PC-3 (cell line): ENCODE results near the gene TLR6.

Source experiments
- EZH2 ChIP-seq: fragments of 300-600 bp; sonication (generic); IDR thresholded peaks from one replicate; pipeline ENCODE4 v1.6.1; 2017; ENCODE audit warnings: antibody characterized with exemption, mild to moderate bottlenecking, low read length; ENCODE audit not compliant: unreplicated experiment
- EZH2phosphoT487 ChIP-seq: fragments of 300-600 bp; sonication (generic); IDR thresholded peaks from 2 replicates; pipeline ENCODE4 v1.6.1; 2018; ENCODE audit warnings: mild to moderate bottlenecking, antibody characterized with exemption, low read length, borderline replicate concordance
- TF ChIP-seq, protein P1 (sequence below): fragments of 300-600 bp; sonication (generic); conservative IDR thresholded peaks from 2 replicates; pipeline ENCODE4 v1.5.1; 2017; ENCODE audit warnings: antibody characterized with exemption, low read depth, mild to moderate bottlenecking, low read length

DNA sequence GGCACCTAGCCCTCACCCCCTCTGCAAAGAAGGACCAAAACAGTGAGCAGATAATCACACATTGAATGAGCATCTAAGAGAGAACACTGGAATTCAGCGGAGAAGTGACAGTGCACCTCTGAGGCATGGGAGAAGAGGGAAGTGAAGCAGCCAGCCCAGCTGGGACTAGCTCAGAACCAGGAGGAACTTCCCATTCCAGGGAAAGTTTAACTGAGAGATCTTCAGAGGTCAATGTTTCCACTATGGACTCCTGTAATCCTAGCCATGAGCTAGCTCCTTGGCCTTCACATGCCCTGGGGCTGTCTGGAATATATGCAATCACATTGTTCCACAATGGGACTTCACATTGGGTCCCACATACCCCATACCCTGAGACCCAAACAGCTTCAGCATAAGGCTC lies 24.4 kb downstream of the TLR6 start:
- TF ChIP-seq, protein P1, sequence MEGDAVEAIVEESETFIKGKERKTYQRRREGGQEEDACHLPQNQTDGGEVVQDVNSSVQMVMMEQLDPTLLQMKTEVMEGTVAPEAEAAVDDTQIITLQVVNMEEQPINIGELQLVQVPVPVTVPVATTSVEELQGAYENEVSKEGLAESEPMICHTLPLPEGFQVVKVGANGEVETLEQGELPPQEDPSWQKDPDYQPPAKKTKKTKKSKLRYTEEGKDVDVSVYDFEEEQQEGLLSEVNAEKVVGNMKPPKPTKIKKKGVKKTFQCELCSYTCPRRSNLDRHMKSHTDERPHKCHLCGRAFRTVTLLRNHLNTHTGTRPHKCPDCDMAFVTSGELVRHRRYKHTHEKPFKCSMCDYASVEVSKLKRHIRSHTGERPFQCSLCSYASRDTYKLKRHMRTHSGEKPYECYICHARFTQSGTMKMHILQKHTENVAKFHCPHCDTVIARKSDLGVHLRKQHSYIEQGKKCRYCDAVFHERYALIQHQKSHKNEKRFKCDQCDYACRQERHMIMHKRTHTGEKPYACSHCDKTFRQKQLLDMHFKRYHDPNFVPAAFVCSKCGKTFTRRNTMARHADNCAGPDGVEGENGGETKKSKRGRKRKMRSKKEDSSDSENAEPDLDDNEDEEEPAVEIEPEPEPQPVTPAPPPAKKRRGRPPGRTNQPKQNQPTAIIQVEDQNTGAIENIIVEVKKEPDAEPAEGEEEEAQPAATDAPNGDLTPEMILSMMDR, result no peak
- TF ChIP-seq EZH2, result no peak
- no peak for TF ChIP-seq EZH2phosphoT487
